Subcutaneous abdominal adipose tissue (tissue), 5 donors: ENCODE data around the gene CMAS.
"Not testable (repeated sequence)": the region's sequence is repeated elsewhere in the genome, so short reads cannot be mapped to it uniquely, and the experiment has no call there.

Experiments used
- H3K27ac ChIP-seq: one replicate; pipeline ENCODE4 v1.7.0; 2013; ENCODE audit warnings: low read depth, mild to moderate bottlenecking, inconsistent platforms, low read length, moderate library complexity
- H3K27me3 ChIP-seq, 5 donors: one replicate each; pipeline ENCODE4 v1.7.0; 2013; ENCODE audit warnings: low read length in 5 of 5, inconsistent platforms in 1 of 5; ENCODE audit not compliant: control insufficient read depth in 5 of 5, insufficient read depth in 4 of 5
- H3K36me3 ChIP-seq, 5 donors: one replicate each; pipeline ENCODE4 v1.7.0; 2013; ENCODE audit warnings: low read length in 5 of 5; ENCODE audit not compliant: control insufficient read depth in 5 of 5, insufficient read depth in 5 of 5
- H3K4me1 ChIP-seq, 5 donors: one replicate each; pipeline ENCODE4 v1.7.0; 2013; ENCODE audit warnings: low read length in 5 of 5, mild to moderate bottlenecking in 3 of 5, moderate library complexity in 1 of 5; ENCODE audit not compliant: control insufficient read depth in 5 of 5, insufficient read depth in 5 of 5
- H3K4me3 ChIP-seq, 5 donors: one replicate each; pipeline ENCODE4 v1.7.0; 2013; ENCODE audit warnings: low read length in 5 of 5, low read depth in 1 of 5
- H3K9ac ChIP-seq, 5 donors: one replicate each; pipeline ENCODE4 v1.7.0; 2013; ENCODE audit warnings: low read length in 5 of 5, mild to moderate bottlenecking in 4 of 5, moderate library complexity in 3 of 5
- H3K9me3 ChIP-seq, 5 donors: one replicate each; pipeline ENCODE4 v1.7.0; 2013; ENCODE audit warnings: low read length in 5 of 5; ENCODE audit not compliant: control insufficient read depth in 5 of 5
- donor health status: healthy.
- donor health status: healthy.
- donor health status: healthy.
- donor health status: healthy.
- donor health status: healthy.

CMAS gene

GRCh38 chr12:22064968-22065367 is 18.9 kb downstream of the CMAS start:
- no peak overlapping the region for H3K9ac ChIP-seq
- no peaks in the 10 kb centered on the region for H3K9me3 ChIP-seq
- no peaks in the 10 kb centered on the region for H3K27me3 ChIP-seq
- H3K4me1 ChIP-seq: peaks cover 0 to 4% (median 0%) of the 10 kb centered on the region in 5 donors
- H3K4me3 ChIP-seq: no peak overlapping the region
- H3K36me3 ChIP-seq: peaks cover 21 to 43% (median 27%) of the 10 kb centered on the region in 5 donors
- no peak overlapping the region for H3K27ac ChIP-seq

GRCh38 chr12:22066310-22066709 is 20.3 kb downstream of the CMAS start:
- Histone ChIP-seq H3K27ac (no peak overlapping the region), H3K9me3 (no peaks in the 10 kb centered on the region), H3K36me3 (peaks cover 20 to 40% (median 27%) of the 10 kb centered on the region in 5 donors), H3K27me3 (no peaks in the 10 kb centered on the region), H3K4me1 (peaks cover 0 to 4% (median 0%) of the 10 kb centered on the region in 5 donors), H3K9ac (no peak overlapping the region), H3K4me3 (no peak overlapping the region)

- Histone ChIP-seq H3K36me3 (peaks cover 9 to 24% (median 13%) of the 10 kb centered on the region in 5 donors), H3K4me1 (peaks cover 0 to 4% (median 0%) of the 10 kb centered on the region in 5 donors), H3K27me3 (no peaks in the 10 kb centered on the region)
These were observed 23.8 kb downstream of the CMAS start for GRCh38 chr12:22069851-22070250.

GRCh38 chr12:22082190-22082701 is 36.2 kb downstream of the CMAS start:
- Histone ChIP-seq H3K9ac (no peak overlapping the region), H3K27ac (no peak overlapping the region), H3K9me3 (no peaks in the 10 kb centered on the region), H3K4me3 (no peak overlapping the region), H3K36me3 (no peaks in the 10 kb centered on the region), H3K27me3 (no peaks in the 10 kb centered on the region), H3K4me1 (no peaks in the 10 kb centered on the region)

More at GRCh38 chr12:22069851-22070250, 23.8 kb downstream of the CMAS start:
- H3K9me3 ChIP-seq: no peaks in the 10 kb centered on the region
- H3K27ac ChIP-seq: no peak overlapping the region
- H3K4me3 ChIP-seq: no peak overlapping the region
- H3K9ac ChIP-seq: no peak overlapping the region

GRCh38 chr12:22083167-22083566 is 37.1 kb downstream of the CMAS start:
- Histone ChIP-seq H3K9ac (no peak overlapping the region), H3K4me1 (no peaks in the 10 kb centered on the region), H3K27me3 (no peaks in the 10 kb centered on the region), H3K9me3 (no peaks in the 10 kb centered on the region), H3K27ac (no peak overlapping the region), H3K4me3 (no peak overlapping the region), H3K36me3 (no peaks in the 10 kb centered on the region)

GRCh38 chr12:22084852-22085251 is 38.8 kb downstream of the CMAS start:
- Histone ChIP-seq H3K36me3 (no peaks in the 10 kb centered on the region), H3K4me3 (no peak overlapping the region), H3K4me1 (no peaks in the 10 kb centered on the region), H3K27me3 (no peaks in the 10 kb centered on the region), H3K27ac (no peak overlapping the region), H3K9me3 (no peaks in the 10 kb centered on the region), H3K9ac (no peak overlapping the region)

GRCh38 chr12:22088886-22089285 is 42.9 kb downstream of the CMAS start:
- no peak overlapping the region for H3K4me3 ChIP-seq
- no peaks in the 10 kb centered on the region for H3K4me1 ChIP-seq
- H3K27ac ChIP-seq: no peak overlapping the region
- no peak overlapping the region for H3K9ac ChIP-seq
- no peaks in the 10 kb centered on the region for H3K27me3 ChIP-seq
- H3K36me3 ChIP-seq: no peaks in the 10 kb centered on the region
- H3K9me3 ChIP-seq: no peaks in the 10 kb centered on the region

GRCh38 chr12:22089486-22089885 is 43.5 kb downstream of the CMAS start:
- Histone ChIP-seq H3K9me3 (no peaks in the 10 kb centered on the region), H3K27ac (no peak overlapping the region), H3K27me3 (no peaks in the 10 kb centered on the region), H3K36me3 (no peaks in the 10 kb centered on the region), H3K9ac (no peak overlapping the region), H3K4me3 (no peak overlapping the region), H3K4me1 (no peaks in the 10 kb centered on the region)

- not testable (repeated sequence) for H3K9me3 ChIP-seq, H3K9ac ChIP-seq, H3K27ac ChIP-seq, H3K27me3 ChIP-seq, H3K36me3 ChIP-seq, H3K4me3 ChIP-seq
- H3K4me1 ChIP-seq: peaks cover 0 to 13% (median 0%) of the 10 kb centered on the region in 5 donors
These were observed 53.0 kb downstream of the CMAS start for GRCh38 chr12:22099062-22099461.

- peaks cover 0 to 9% (median 0%) of the 10 kb centered on the region in 5 donors for H3K27me3 ChIP-seq
These were observed 55.1 kb downstream of the CMAS start for GRCh38 chr12:22100958-22101748.

More at GRCh38 chr12:22100958-22101748, 55.1 kb downstream of the CMAS start:
- Histone ChIP-seq H3K9ac (no peak overlapping the region), H3K27ac (no peak overlapping the region), H3K4me1 (peaks cover 0 to 13% (median 0%) of the 10 kb centered on the region in 5 donors), H3K9me3 (no peaks in the 10 kb centered on the region), H3K36me3 (no peaks in the 10 kb centered on the region), H3K4me3 (no peak overlapping the region)
